ENCODE data around the gene NEK6.
"Not testable (repeated sequence)": the region's sequence is repeated elsewhere in the genome, so short reads cannot be mapped to it uniquely, and the experiment has no call there.

The NEK6 gene

DNA sequence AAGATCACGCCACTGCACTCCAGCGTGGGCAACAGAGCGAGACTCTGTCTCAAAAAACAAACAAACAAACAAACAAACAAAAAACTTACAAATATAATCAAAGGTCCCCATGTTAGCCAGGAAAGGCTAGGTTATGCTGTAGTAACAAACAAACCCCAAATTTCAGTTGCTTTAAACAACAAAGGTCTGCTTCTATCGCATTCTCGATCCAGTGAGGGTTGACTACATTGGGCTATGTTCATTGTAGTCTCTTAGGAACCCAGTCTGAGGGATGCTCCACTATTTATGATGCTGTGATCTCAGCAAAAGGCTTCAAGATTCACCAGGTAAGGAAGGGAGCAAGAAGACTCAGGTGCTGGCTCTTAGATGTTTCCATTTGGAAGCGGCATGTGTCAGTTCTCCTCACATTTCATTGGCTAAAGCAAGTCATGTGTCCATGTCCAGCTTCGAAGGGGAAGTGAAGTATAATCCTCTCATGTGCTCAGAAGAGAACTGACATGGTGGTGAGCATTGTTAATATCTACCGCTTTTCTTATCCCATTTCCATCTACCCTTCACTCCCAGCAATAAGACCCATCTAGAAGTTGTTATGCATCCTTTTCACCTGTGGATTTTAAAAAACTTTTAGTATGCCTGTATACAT is 26.5 kb upstream of the NEK6 start:
- DNase-seq, result no peak

DNA sequence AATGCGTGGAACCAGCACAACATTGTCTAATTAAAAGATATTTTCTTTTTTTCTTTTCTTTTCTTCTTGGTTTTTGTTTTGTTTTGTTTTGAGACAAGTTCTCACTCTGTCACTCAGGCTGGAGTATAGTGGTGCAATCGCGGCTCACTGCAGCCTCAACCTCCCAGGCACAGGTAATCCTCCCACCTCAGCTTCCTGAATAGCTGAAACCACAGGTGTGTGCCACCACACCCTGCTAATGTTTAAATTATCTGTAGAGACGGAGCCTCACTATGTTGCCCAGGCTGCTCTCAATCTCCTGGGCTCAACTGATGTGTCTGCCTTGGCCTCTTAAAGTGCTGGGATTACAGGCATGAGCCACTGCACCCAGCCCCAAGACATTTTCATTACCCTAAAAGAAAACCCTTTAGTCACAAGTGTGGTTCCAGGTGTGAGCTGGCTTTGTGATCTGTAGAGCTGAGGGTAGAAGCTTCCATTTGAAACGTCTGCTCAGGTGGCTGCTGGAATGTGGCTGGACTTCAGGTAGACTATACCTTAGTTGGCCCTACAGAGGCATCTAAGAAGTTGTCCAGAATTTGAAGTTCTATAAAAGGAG is 19.1 kb upstream of the NEK6 start:
- DNase-seq, result peak in 1 of 2 donors; percentile 47

DNA sequence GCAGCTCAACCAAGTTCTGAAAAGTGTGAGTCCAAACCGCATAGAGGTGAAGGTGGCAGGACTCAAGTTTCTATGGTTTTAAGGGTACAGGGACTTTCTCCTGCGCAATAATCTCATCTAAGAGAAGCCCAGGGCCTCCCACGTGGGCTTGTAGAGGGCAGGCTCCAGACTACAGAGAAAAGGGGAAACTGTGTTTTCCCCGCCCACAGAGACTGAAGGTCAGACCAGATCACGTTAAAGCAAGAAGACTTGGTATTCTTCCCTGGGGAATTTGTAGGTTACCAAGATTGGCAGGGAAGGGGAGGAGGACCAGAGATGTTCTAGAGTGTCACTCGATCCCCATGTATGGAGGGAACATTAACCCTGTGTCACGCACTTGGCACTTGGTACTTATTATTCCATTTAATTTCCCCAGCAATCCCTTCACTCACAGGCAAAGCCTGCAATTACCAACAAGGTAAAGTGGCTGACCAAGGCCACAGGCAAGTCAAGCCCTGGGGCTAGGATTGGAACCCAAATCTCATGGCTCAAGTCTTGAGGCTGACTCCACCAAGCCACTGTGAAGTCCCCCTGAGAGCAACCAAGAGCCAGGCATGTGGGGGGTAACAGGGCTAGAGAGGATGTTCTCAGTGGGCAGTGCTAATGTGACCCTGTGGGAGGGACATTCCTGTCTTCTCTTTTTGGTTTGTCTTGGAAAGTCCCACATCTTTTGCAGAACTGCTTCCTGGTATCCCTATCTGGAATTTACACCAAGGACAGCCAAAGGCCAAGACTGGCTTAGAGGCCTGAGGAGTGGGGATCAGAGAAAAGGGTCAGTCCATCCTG is 18.3 kb upstream of the NEK6 start:
- DNase-seq, result peak in 1 of 2 donors; percentile 45

DNA sequence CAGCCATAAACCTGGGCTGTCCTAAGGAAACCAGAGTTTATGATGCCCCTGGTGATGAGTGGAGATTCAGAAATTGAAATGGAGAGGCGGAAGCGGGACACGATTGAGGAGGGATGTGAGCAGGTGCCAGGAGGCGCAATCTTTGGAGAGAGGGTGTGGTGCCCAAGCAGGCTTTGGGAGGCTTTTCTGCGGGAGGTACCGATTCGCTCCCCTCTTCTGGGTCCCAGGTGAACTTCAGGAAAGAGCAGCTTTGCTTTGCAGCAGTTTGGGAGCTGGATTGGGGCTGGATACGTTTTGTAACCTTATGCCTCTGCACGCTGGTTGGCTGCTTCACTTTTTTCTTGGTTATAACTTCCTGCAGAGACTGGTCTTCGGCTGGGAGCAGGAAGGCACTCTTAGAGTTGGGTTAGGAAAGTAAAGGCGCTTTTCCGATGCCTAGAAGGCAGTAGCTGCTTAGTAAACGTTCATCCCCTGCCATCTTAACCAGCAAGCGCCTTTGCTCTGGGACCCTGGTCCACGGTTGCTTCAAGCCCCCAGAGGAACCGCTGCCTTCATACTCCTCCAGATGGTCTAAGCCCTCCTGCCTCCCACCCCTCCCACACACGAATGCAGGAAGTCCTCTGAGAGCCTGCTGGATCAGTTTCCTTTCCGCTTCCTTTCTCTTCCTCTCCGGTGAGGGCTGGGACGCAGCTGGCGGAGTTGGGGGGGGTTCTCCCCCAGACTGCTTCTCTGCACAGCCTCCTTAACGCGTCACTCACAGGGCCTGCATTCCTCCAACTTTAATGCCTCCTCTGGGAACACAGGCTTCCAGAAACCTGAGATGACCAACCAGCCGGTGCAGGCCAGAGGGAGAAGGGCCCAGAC is 15.2 kb upstream of the NEK6 start:
- no peak for DNase-seq

DNA sequence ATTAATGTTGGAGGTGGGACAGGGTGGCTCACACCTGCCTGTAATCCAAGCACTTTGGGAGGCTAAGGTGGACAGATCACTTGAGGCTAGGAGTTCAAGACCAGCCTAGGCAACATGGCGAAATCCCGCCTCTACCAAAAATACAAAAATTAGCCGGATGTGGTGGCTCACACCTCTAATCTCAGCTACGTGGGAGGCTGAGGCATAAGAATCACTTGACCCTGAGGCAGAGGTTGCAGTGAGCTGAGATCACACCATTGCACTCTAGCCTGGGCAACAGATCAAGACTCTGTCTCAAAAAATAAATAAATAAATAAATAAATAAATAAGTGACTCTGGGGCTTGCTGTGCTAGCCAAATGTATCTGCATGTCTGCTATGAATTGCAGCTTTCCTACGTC is 10.4 kb upstream of the NEK6 start:
- not testable (repeated sequence) for DNase-seq

DNA sequence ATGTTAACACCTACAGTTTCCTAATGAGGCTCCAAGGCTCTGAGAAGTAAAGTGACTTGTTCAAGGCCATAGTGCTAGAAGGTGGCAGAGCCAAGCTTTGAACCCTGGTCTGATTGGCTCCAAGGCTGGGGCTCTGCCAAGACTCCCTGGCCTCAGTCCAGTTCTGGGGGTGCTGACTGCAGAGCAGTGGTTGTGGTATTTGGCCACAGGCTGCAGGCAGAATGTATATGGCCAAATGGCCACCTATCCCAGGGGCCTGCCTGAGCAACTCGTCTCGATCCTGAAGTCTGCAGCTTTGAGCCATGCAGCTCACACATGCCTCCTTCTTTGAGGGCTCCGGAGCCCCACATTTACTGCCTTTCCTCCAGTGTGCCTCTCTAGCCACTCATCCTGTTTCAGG is 9.7 kb upstream of the NEK6 start:
- DNase-seq, result no peak

DNA sequence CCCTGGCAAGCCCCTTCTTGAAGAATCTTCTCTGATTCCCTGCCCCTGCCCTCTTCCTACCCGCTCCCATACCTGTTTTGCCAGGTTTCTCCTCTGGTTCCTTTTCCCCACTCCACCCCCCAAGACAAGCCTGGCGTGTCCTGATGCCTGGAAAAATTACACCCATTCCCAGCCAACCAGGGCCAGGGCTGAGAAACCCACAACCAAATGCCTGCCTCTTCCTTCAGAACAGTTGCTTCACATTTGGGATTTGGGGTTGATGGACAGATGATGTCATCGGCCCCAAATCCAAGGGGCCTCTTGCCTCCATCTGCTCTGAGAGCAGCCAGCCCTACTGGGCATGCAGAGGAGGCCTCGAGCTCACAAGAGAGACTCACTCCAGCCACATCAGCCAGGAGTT is 8.8 kb upstream of the NEK6 start:
- no peak for DNase-seq

DNA sequence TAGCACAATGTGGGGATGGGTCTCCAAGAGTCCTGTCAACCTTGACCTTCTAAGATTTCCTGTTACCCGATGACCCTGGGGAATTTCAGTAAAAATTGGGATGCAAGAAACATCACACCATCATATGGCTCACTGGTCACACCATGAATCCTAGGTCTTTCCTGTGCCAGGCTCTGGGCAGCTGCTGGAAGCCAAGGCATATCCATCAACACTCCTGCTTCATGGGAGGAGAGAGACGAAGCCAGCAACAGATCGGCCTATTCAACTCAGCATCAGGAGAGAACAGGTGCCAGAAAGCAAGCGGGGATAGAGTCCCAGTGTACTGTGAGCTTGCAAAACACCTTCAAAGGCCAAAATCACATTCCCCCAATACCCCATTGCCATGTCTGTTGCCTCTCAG is 6.5 kb upstream of the NEK6 start:
- DNase-seq, result no peak

DNA sequence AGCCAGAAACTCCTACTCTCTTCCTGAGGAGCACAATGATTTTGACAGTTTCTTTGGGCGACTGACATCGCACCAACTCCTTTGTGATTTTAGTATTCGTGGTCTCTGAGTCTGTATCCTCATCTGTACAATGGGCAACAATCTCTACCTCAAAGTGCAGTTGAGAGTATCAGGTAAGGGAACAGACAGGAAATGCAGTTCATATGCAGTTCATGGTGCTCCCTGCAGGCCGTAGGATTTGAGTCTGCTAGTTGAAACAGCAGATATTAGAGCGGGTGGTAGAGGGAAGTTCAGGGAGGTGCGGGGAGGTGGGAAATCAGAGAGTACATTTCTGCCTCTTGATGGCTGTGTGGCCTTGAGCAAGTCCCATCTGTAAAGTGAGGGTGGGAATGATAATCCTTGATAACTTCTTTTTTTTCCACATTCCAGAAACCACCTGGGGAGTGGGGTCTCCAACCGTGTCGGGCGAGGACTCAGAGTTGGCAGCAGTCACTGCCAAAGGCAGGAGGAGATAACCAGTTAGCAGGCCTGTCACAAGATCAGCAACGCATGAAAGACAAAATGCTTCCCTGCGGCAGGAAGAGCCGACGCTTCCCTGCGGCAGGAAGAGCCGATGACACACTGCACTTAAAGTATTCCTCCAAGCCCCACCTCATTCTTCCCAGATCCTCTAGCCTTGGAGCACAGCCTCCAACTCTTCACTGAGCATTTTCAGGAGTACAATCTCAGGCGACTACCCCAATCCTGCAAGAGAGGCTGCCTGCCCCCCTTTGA is 6.0 kb upstream of the NEK6 start:
- DNase-seq, result no peak

DNA sequence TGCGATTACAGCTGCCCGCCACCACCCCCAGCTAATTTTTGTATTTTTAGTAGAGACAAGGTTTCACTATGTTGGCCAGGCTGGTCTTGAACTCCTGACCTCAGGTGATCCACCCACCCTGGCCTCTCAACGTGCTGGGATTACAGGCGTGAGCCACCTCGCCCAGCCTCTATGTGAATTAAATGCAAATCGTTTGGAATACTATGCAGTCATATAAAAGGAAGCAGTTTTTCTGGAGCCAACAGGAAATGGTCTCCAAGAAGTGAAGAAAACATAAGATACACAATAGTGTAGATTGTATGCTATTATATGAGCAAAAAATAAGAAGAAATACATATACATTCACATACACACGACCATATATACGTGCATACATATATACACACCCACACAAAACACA is 4.9 kb upstream of the NEK6 start:
- DNase-seq, result not testable (repeated sequence)

DNA sequence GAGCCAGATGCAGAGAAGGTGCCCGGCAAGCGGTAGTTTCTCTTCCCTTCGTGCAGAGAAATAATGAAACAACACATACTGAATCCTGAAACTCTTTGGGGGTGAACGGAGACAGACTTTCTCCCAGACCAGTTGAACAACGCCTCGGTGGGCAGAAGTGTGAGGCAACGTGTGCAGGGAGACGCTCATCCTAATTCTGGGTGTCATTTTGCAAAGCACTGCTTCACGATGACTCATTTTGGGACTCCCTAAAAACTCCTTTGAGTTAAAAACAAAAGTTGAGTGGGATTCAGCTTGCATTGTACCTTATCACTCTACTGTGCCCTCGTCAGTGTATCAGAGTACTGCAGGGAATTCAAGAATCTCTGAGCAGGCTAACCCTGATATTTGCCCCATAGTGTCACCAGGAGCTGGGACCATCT is 3.5 kb upstream of the NEK6 start:
- no peak for DNase-seq

DNA sequence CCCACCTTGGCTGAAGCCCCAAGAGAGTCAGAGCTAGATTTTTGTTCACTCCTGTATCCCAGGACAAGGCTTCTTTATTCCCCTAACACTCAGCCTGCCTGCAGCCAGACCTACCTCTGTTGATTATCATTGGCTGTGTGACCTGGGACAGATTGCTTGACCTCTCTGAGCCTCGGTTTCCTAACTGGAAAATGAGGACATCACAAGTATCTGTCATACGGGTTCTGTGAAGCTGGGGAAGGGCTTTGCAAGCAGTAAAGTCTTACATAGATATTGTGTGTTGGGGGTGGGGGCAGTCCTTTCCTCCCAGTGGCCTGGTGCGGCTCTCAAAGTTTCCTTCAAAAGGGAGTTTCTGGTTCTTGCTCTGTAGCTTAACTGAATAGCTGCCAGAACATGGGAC is 2.5 kb upstream of the NEK6 start:
- no peak for DNase-seq

DNA sequence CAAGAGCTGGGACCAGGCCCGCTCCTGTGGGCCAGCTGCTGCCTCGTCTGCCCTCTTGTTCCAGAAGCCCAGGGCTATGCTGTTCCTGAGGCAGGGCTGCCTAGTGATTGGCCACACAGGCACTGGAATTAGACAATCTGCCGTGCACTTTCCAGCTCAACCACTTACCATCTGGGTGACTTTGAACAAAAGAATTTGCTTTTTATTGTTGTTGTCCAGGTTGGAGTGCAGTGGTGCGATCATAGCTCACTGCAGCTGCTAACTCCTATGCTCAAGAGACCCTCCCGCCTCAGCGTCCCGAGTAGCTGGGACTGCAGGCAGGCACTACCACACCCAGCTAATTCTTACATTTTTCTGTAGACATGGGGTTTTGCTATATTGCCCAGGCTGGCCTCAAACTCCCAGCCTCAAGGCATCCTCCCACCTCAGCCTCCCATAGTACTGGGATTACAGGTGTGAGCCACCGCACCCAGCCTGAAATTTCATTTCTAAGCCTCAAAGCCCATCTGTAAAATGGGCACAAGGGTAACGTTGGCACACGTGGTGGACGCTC is 1.2 kb upstream of the NEK6 start:
- no peak for DNase-seq

DNA sequence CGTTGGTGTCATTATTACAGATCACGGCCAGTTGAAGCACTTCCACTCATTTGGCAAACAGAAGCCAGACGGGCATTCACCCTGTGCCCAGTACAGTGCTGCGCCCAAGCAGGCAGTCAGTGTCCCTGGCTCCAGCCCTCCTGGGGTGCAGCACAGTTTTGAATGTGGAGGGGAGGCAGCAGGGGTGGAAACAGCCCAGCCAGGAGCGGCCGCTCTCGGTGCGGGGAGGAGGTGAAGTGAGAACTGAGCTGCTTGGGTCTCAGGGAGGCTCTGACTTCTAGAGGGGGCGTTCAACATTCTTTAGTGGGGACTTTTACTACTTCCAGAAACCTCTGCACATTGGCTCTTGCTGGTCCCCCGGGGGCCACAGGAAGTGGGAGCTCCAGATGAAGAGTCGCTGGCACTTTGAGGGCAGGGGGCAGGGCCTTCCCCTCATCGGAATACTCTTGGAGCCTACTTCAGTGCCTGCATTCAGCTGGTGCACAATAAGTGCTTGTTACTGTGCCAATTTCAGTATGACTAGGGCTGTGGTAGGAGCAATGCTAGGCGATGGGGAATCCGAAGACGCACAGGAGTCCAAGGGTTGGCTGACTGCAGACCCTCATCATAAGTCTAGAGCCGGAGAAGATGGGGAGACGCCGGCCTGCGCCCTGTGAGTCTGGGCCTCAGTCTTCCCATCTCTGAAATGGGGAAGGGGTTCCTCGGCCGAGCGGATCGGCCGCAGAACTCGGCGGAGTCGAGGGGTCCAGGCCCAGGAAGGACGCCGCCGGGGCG is 492 bp upstream of the NEK6 start:
- no peak for DNase-seq

DNA sequence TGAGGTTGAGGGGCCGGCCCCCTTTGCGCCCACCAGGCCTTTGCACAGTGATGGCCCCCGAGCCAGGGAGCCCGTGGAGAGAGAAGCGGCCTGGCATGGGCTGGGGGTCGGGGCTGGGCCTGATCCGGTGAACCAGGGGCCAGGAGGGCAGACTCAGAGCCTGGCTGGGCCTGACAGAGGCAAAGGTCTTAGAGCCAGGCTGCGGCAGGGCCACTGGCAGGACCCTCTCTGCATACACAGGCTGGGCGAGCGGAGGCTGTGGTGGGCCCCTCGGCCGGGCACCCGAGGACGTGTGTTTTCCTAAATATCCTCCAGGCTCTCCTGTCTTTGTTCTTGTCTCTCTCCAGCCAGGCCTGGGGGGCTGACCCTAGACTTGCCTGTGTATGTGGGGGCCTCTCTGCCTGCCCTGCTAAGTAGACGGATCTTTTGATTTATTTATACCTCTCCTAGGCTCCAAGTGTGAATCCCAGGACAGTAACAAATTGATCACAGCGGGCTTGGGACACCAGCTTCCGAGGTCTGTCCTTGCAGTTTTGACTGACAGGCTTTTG is 933 bp downstream of the NEK6 start:
- DNase-seq, result no peak

DNA sequence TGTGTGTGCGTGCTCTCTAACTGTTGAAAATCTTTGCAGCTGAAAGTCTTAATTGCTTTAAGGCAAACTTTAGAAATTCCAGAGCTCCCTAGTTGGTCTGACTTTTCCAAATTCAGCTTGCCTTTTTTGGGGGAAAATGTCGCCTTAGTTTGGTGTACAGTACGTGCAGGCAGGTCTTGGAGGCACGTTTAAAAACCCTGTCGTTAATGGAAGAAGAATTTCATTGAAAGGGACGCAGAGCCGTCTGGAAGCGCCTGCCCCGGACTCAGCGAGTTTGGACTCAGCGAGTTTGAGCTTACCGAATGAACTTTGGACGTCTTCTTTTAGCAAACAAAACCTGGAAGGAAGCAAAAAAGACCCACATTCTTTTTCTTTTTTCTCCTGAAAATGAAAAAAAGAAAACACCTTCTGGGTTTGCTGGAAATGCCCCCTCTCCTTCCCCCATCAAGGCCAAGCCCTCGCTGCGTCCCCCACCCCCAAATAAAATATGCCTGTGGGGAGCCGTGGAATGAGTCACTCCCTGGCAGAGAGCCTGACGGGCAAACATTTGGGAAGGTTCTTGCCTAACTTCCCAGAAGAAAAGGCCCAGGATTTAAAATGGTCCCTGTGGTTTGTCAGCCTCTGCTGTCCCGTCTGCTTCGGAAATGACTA is 1.5 kb downstream of the NEK6 start:
- no peak for DNase-seq

DNA sequence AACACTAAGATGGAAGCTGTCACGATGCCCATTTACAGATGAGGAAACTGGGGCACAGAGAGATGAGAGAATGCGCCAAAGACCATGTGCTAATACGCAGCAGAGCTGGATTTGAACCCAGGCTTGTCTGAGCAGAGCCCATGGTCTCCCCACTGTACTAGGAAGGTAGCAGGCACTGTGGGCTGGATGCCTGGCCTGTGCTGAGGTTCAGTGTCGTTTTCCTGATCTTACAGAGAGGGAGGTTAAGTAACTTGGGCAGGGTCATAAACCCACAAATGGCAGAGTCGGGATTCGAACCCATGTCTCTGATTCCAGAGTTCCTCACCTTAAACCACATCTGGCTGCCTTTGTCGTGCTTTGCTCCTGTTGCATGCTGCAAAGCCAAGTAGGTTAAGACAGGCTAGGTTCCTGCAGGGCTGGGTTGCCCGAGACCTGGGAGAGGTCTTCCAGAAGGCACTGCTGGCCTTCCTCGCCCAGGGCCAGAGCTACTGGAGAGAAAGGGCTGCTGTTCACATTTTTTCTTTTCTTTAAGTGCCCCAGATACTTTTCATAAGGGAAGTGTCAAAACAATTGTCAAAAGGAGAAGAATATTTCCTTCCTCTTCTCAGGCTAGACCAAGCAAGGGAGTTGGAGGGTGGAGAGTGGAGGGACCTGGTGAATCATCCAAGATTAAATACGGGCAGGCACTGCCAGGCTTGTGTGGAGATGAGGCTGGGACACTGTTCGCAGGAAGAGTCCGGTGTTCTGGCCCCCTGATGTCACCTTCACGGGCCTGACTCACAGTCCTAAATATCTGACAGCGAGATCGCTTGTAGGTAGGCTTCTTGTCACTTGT is 3.2 kb downstream of the NEK6 start:
- DNase-seq, result peak in 1 of 2 donors; percentile 41

DNA sequence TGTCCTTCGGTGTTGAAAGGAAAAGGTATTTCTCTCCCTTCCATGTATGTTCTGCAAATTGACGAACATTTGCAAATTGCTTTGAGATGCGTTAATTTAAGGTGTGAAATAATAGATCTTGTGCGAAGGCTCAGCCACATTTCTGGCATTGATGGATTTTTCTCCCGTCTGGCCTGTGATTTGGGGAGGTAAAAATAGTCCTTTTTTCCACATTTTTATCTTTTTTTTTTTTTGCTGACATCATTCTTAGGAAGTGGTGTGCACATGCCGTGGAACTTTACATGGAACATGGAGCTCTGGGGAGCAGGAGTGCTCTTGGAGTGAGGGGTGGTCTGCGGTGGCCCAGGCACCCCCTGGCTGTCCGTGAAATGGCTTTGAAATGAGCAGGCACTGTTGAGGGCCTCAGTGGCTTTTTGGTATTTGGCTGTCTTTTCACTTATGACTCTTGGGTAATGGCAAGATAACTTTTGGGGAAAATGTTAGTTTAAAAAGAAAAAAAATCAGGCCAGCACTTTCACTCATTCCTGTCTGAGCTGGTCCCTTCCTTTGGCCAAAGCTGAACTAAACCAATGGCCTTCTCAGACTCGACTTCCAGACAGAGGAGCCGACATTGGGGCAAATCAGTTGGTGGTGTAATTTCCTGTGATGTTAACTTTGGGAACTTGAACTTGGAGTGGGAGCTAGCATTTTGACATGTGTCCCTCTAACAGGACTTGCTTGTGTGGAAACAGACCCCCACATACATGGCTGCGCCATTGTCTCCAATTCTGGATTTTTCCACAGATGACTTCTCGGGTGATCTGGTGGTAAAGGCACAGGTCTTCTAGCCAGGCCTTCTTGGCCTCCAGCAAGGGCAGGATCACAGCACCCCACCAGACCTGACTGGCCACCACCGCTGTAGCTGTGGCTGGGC is 4.2 kb downstream of the NEK6 start:
- no peak for DNase-seq

DNA sequence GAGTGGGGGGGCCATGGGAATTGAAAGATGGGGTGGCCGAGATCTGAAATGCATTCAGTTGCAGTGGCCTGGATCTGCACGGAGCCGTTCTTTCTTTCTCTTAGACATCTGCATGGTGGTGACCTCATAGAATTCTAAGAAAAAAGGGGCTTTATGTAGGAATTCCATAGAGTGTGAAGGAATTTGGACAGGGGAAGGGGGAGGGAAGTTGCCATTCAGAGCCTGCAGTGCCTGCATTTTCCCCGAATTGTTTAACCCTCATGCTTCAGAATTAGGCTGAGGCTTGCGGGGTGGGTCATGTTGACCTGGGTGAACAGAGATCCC is 4.9 kb downstream of the NEK6 start:
- DNase-seq, result no peak

Measured in CD4-positive, alpha-beta T cell treated with Interferon alpha-2 for 1 hour (primary cell).